Measurements from ENCODE around the gene ENTPD3. TPM values are rescaled to one million over a fixed set of nuclear protein-coding genes. Genes with fewer than 3 reads are reported as not detected.

The ENTPD3 gene
- total and polyA plus RNA-seq, 2 of the 8 experiments (the other 6 are each of a cell fraction or from before 2014, with no cell fraction given): 0.60 to 1.0 TPM

DNA sequence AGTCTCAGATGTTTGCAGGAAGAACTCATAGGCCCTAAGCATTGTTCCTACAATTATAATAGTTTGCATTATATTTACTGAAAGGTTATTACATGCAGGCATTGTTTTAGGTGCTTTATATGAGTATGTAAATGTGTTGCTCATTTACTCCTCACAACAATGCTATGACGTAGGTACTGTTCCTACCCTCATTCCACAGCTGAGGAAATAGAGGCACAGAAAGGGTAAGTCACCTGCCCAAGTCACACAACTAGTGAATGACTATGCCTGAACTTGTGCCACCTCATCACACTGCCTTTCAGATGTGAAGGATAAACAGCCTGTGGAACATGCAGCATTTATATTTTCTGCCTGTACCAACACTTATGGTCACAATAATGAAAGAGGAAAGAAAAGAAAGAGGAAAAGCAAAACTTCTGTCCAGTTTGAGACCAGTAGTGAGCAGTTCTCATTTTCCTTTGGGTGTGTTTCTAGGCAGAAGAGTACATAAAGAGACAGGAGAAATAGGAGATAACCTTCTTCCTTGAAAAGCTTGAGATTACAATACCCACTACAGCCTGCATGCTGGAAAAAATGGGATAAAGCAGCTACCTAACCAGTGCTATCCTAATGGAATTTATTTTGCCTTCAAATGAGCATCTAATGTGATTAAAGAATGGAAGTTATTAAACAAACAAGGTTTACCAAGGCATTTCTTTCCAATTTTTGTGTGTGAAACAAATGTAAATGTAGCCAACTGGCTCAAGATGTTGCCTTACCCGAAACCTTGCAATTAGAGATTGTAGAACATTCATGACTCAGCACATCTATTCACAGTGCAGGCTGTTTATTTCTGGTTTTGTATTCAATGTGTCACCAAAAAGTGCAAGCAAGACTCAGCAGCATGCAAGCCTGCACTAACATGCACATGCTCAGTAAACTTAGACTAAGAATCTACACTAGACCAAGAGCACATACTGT lies 20.5 kb upstream of the ENTPD3 start:
- Histone ChIP-seq H3K9ac (replicated peaks in 1 of 4; ENCODE audit: extremely low read depth in 1 of 4, low read depth in 3 of 4, low read length in 3 of 4) (no peak overlapping the region), H3K9me3 (ENCODE audit: insufficient read depth in 2 of 2, low read depth in 1 of 2, low read length in 1 of 2) (no peaks in the 10 kb centered on the region), H2BK120ac (replicated peaks; ENCODE audit: low read depth, low read length) (no peak overlapping the region), H3K27me3 (replicated peaks in 1 of 4; ENCODE audit: control insufficient read depth in 3 of 4, extremely low read depth in 1 of 4, insufficient read depth in 3 of 4, low read length in 3 of 4) (no peaks in the 10 kb centered on the region), H3K36me3 (ENCODE audit: control insufficient read depth in 2 of 4, insufficient read depth in 4 of 4, low read length in 3 of 4) (no peaks in the 10 kb centered on the region), H2BK12ac (ENCODE audit: low read depth, low read length) (no peak overlapping the region), H3K4me2 (ENCODE audit: insufficient read depth in 1 of 2, low read depth in 2 of 2, low read length in 2 of 2) (no peak overlapping the region), H3K56ac (replicated peaks; ENCODE audit: insufficient read length, low read depth, low read length) (no peak overlapping the region), H3K27ac (ENCODE audit: low read depth, low read length) (no peak overlapping the region), H4K91ac (replicated peaks; ENCODE audit: insufficient read length, low read length) (no peak overlapping the region), H3K4ac (replicated peaks; ENCODE audit: insufficient read length, low read depth, low read length) (no peak overlapping the region), H2BK20ac (ENCODE audit: low read length) (no peak overlapping the region), H4K5ac (ENCODE audit: insufficient read length, low read depth, low read length) (no peak overlapping the region), H2AK5ac (ENCODE audit: low read depth, low read length) (no peak overlapping the region), H2AFZ (ENCODE audit: low read length) (peak overlapping the region; percentile 26; the same call in 1 of the 2 replicates), H3K4me3 (ENCODE audit: extremely low read depth in 1 of 4, insufficient read depth in 2 of 4, low read depth in 3 of 4, low read length in 4 of 4) (no peak overlapping the region), H3K23me2 (ENCODE audit: low read depth, low read length) (no peaks in the 10 kb centered on the region), H3K23ac (ENCODE audit: insufficient read length) (no peak overlapping the region), H3K4me1 (replicated peaks in 1 of 4; ENCODE audit: control insufficient read depth in 3 of 4, insufficient read depth in 4 of 4, low read length in 3 of 4) (no peaks in the 10 kb centered on the region), H4K8ac (ENCODE audit: extremely low read depth, insufficient read depth, low read length) (no peak overlapping the region), H4K20me1 (replicated peaks in 1 of 2; ENCODE audit: control insufficient read depth in 1 of 2, insufficient read depth in 2 of 2, low read length in 2 of 2) (no peaks in the 10 kb centered on the region), H2BK5ac (ENCODE audit: low read depth, low read length) (no peak overlapping the region), H3K79me2 (ENCODE audit: control insufficient read depth in 1 of 2, insufficient read depth in 2 of 2, low read length in 2 of 2) (no peaks in the 10 kb centered on the region), H3K14ac (ENCODE audit: insufficient read length) (no peak overlapping the region), H3K79me1 (ENCODE audit: low read depth, low read length) (no peaks in the 10 kb centered on the region), H2BK15ac (ENCODE audit: low read length) (no peak overlapping the region), H3K18ac (ENCODE audit: extremely low read depth, low read length) (no peak overlapping the region)
- DNase-seq (ENCODE audit: low read depth in 1 of 2, low spot score in 2 of 2) (no peak), FAIRE-seq (no peak)
- TF ChIP-seq MAFK (IDR thresholded peaks at IDR 0.05; ENCODE audit: low read depth, low read length): peak; percentile 47; the same call in 1 of the 2 replicates
- TF ChIP-seq BACH1 (IDR thresholded peaks at IDR 0.05; ENCODE audit: low read length): peak; percentile 66; the same call in 1 of the 2 replicates
- no peak for TF ChIP-seq POLR2A (IDR thresholded peaks at IDR 0.05; ENCODE audit: control extremely low read depth in 1 of 2, low read depth in 2 of 2, low read length in 2 of 2)
- CTCF ChIA-PET (ENCODE audit: partially characterized antibody): no interaction called here
- POLR2A ChIA-PET (ENCODE audit: partially characterized antibody): no interaction called here
- 78% methylated on average over 2 of the region's 2 CpGs; no CpG with 5 or more reads in 1 of the 2 experiments for WGBS, 2 experiments (ENCODE audit: extremely low coverage in 1 of 2, insufficient coverage in 1 of 2, insufficient read length in 1 of 2, insufficient replicate concordance in 2 of 2, low coverage in 1 of 2, low lambda C conversion rate in 2 of 2, missing lambda C conversion rate in 1 of 2)
